ENCODE data around the gene C7orf33. TPM values are rescaled to one million over a fixed set of nuclear protein-coding genes. Genes with fewer than 3 reads are reported as not detected.

Gene C7orf33
- total RNA-seq, 2 donors from 2014 or later: not detected

DNA sequence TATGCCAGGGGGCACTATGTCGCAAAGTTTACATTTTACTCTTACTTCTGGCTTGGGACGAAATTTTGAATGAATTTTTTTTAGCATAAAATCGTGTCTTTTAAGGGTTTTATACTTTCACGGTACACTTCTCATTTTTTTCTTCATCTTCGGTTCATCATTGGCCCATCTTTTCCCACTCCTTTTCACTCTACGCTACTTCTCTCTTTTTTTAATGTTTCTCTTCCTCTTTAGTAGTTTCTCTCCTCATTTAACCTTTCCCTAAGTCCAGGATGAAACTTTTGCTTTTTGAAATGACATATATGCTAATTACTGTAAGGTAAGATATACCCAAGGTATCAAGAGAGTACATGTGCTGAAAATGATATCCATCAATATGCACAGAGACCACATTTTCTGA, 39.5 kb downstream of the C7orf33 start:
- TF ChIP-seq POLR2AphosphoS5 (IDR thresholded peaks at IDR 0.05): no peak
- no peak for TF ChIP-seq POLR2A (IDR thresholded peaks at IDR 0.05)
- TF ChIP-seq, protein P1, sequence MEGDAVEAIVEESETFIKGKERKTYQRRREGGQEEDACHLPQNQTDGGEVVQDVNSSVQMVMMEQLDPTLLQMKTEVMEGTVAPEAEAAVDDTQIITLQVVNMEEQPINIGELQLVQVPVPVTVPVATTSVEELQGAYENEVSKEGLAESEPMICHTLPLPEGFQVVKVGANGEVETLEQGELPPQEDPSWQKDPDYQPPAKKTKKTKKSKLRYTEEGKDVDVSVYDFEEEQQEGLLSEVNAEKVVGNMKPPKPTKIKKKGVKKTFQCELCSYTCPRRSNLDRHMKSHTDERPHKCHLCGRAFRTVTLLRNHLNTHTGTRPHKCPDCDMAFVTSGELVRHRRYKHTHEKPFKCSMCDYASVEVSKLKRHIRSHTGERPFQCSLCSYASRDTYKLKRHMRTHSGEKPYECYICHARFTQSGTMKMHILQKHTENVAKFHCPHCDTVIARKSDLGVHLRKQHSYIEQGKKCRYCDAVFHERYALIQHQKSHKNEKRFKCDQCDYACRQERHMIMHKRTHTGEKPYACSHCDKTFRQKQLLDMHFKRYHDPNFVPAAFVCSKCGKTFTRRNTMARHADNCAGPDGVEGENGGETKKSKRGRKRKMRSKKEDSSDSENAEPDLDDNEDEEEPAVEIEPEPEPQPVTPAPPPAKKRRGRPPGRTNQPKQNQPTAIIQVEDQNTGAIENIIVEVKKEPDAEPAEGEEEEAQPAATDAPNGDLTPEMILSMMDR (IDR thresholded peaks at IDR 0.05): no peak

DNA sequence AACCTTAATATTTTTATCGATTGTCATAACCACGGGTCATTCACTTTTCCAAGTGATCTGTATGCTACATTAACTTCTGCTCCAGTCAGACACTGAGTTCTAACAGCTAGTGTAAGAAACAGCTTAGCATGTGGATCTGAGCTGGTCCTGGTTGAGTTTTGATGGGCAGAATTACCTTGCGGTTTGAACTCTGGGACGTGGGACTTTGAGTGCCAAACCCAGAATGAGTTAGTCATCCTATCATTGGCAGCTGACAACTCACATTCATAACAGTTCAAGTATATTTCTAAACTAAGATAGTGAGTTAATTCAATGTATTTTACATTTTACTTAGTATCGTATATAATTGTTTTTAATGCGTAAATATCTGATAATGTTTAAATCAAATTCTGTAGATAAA, 43.2 kb downstream of the C7orf33 start:
- Histone ChIP-seq H3K27ac (no peak overlapping the region), H3K36me3 (no peaks in the 10 kb centered on the region), H3K9me3 (no peaks in the 10 kb centered on the region), H3K27me3 (replicated peaks; ENCODE audit: insufficient read depth) (no peaks in the 10 kb centered on the region), H3K4me1 (replicated peaks) (no peaks in the 10 kb centered on the region), H3K4me3 (no peak overlapping the region)
- WGBS: 79% methylated on average over 6 of the region's 6 CpGs
- TF ChIP-seq, protein P1 (IDR thresholded peaks at IDR 0.05): no peak
- TF ChIP-seq POLR2AphosphoS5 (IDR thresholded peaks at IDR 0.05) (no peak), POLR2A (IDR thresholded peaks at IDR 0.05) (no peak)
- DNase-seq (ENCODE audit: low spot score): no peak
- intact Hi-C loops (cut with DNase I): no loop called here

More for the DNA sequence above, 39.5 kb downstream of the C7orf33 start:
- Histone ChIP-seq H3K27me3 (replicated peaks; ENCODE audit: insufficient read depth) (no peaks in the 10 kb centered on the region), H3K27ac (no peak overlapping the region), H3K4me3 (no peak overlapping the region), H3K9me3 (no peaks in the 10 kb centered on the region), H3K4me1 (replicated peaks) (no peaks in the 10 kb centered on the region), H3K36me3 (no peaks in the 10 kb centered on the region)
- DNase-seq (ENCODE audit: low spot score): no peak
- intact Hi-C loops (cut with DNase I): no loop called here
- WGBS: 83% methylated on average over 6 of the region's 6 CpGs

DNA sequence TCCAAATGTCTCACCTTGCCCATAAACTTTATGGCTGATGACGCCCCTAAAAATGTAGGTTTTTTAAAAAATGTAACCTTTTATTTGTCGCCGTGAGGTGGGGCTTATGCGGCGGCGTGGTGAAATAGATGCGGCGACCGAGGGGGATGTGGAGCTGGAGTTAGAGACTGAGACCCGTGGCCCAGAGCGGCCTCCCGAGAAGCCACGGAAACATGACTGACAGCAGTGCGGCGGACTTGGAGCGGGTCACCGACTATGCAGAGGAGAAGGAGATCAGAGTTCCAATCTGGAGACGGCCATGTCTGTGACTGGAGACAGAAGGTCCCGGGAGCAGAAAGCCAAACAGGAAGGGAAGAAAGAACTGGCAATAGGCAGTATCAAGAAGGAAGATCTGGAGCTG, 46.5 kb downstream of the C7orf33 start:
- no peak for DNase-seq (ENCODE audit: low spot score)
- no peaks in the 10 kb centered on the region for H3K36me3 ChIP-seq
- no peak overlapping the region for H3K4me3 ChIP-seq
- no peaks in the 10 kb centered on the region for H3K9me3 ChIP-seq
- no peak overlapping the region for H3K27ac ChIP-seq
- H3K4me1 ChIP-seq (replicated peaks): no peaks in the 10 kb centered on the region
- 95% methylated on average over 19 of the region's 19 CpGs for WGBS
- H3K27me3 ChIP-seq (replicated peaks; ENCODE audit: insufficient read depth): no peaks in the 10 kb centered on the region
- intact Hi-C loops (cut with DNase I): no loop called here
- TF ChIP-seq POLR2AphosphoS5 (IDR thresholded peaks at IDR 0.05) (no peak), POLR2A (IDR thresholded peaks at IDR 0.05) (no peak)
- TF ChIP-seq, protein P1 (IDR thresholded peaks at IDR 0.05): no peak

DNA sequence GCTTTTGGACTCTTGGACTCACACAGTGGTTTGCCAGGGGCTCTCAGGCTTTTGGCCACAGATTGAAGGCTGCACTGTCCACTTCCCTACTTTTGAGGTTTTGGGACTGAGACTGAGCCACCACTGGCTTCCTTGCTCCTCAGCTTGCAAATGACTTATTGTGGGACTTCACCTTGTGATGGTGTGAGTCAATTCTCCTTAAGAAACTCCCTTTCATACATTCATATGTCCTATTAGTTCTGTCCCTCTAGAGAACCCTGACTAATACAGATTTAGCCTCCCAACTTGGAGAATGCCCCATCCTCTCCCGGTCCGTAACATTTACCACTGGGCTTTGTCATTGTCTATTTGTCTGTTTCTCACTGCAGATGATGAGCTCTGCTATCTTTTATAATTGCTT, 55.3 kb downstream of the C7orf33 start:
- Histone ChIP-seq H3K27me3 (replicated peaks; ENCODE audit: insufficient read depth) (no peaks in the 10 kb centered on the region), H3K36me3 (no peaks in the 10 kb centered on the region), H3K4me3 (no peak overlapping the region), H3K9me3 (no peaks in the 10 kb centered on the region), H3K4me1 (replicated peaks) (no peaks in the 10 kb centered on the region), H3K27ac (no peak overlapping the region)
- 92% methylated on average over 2 of the region's 2 CpGs for WGBS
- no peak for DNase-seq (ENCODE audit: low spot score)
- intact Hi-C loops (cut with DNase I): no loop called here
- no peak for TF ChIP-seq POLR2A (IDR thresholded peaks at IDR 0.05)
- no peak for TF ChIP-seq POLR2AphosphoS5 (IDR thresholded peaks at IDR 0.05)
- TF ChIP-seq, protein P1 (IDR thresholded peaks at IDR 0.05): no peak

DNA sequence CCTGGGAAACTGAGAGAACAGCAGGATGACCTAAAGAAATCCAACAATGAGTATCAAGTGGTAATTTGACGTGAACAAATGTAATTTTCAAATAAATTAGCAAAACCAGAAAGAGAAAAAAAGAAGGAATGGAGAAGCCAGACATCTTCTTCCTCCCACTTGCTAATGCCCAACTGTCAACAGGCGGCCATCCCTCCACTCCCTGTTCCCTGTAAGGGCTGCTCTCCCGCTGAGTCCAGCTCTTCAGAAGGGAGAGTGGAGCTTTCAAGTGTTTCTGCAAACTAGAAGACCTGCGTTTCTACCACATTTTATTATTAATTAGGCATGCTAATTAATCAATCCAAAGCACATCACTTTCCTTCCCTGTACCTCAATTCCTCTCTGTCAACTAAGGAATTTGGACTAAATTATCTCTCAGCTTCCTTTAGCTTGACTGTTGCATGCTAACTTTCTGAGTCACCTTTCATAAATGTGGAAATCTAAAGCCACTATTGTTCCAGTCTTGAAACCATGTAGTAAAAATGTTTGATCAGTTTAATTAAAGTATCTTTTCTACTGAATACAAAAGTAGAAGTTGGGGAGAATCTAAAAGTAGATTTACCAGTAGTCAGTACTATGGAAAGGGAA, 59.8 kb downstream of the C7orf33 start:
- intact Hi-C loops (cut with DNase I): no loop called here

More for the DNA sequence above, 59.8 kb downstream of the C7orf33 start:
- Histone ChIP-seq H3K36me3 (no peaks in the 10 kb centered on the region), H3K4me3 (no peak overlapping the region), H3K4me1 (replicated peaks) (no peaks in the 10 kb centered on the region), H3K27ac (no peak overlapping the region), H3K27me3 (replicated peaks; ENCODE audit: insufficient read depth) (no peaks in the 10 kb centered on the region), H3K9me3 (no peaks in the 10 kb centered on the region)
- no peak for DNase-seq (ENCODE audit: low spot score)
- TF ChIP-seq POLR2AphosphoS5 (IDR thresholded peaks at IDR 0.05): no peak
- no peak for TF ChIP-seq POLR2A (IDR thresholded peaks at IDR 0.05)
- TF ChIP-seq, protein P1 (IDR thresholded peaks at IDR 0.05): no peak
- WGBS: 71% methylated on average over 4 of the region's 4 CpGs
